ENCODE results near the gene PPIP5K2.

- TF ChIP-seq CTCF (conservative IDR thresholded peaks at IDR 0.05) (no peak), EZH2 (IDR thresholded peaks at IDR 0.05; ENCODE audit: low read depth) (no peak)
Measured at GRCh38 chr5:103114440-103114839, 5.7 kb upstream of the PPIP5K2 start.

Data from PC-9 (cell line).